HUES6 (cell line): ENCODE results near the gene MAT2A.
A peak's percentile ranks its signal among the peaks of the same experiment; 100 is the strongest.
"Not testable (repeated sequence)": the region's sequence is repeated elsewhere in the genome, so short reads cannot be mapped to it uniquely, and the experiment has no call there.

Experiments used
- H3K27ac ChIP-seq: 2 replicates; pipeline ENCODE4 v1.7.0; 2013; ENCODE audit warnings: low read depth, mild to moderate bottlenecking, low read length, inconsistent platforms
- H3K27me3 ChIP-seq: 2 replicates; pipeline ENCODE4 v1.6.1; 2013; ENCODE audit warnings: low read length; ENCODE audit not compliant: control insufficient read depth, insufficient read depth
- H3K36me3 ChIP-seq: 2 replicates; pipeline ENCODE4 v1.6.1; 2013; ENCODE audit warnings: low read length; ENCODE audit not compliant: control insufficient read depth, insufficient read depth
- H3K4me1 ChIP-seq: 2 replicates; pipeline ENCODE4 v1.6.1; 2013; ENCODE audit warnings: low read length; ENCODE audit not compliant: control insufficient read depth, insufficient read depth
- H3K4me3 ChIP-seq: 2 replicates; pipeline ENCODE4 v1.5.1; 2013; ENCODE audit warnings: low read depth, low read length
- H3K9ac ChIP-seq: one replicate; pipeline ENCODE4 v1.6.1; 2013; ENCODE audit warnings: mild to moderate bottlenecking, low read length
- H3K9me3 ChIP-seq: 2 replicates; pipeline ENCODE4 v1.6.1; 2013; ENCODE audit warnings: low read depth, low read length; ENCODE audit not compliant: control insufficient read depth, insufficient read depth

Gene MAT2A

GRCh38 chr2:85584354-85584856, 45.4 kb downstream of the MAT2A start, which contains the start of gene VAMP5:
VAMP5 (plus strand) TSS chr2:85584431; CDS start chr2:85584491, 60 bp downstream.
- H3K9ac ChIP-seq: peak within 1 kb of the TSS; percentile 49
- H3K9me3 ChIP-seq: no peaks in the 10 kb centered on the region
- peaks cover 13% of the 10 kb centered on the region for H3K36me3 ChIP-seq
- peaks cover 26% of the 10 kb centered on the region for H3K4me1 ChIP-seq
- peak within 1 kb of the TSS; percentile 60 for H3K4me3 ChIP-seq
- H3K27me3 ChIP-seq: peaks cover 17% of the 10 kb centered on the region; the same call in 1 of the 2 replicates
- H3K27ac ChIP-seq: peak within 1 kb of the TSS; percentile 41; the same call in 1 of the 2 replicates

DNA sequence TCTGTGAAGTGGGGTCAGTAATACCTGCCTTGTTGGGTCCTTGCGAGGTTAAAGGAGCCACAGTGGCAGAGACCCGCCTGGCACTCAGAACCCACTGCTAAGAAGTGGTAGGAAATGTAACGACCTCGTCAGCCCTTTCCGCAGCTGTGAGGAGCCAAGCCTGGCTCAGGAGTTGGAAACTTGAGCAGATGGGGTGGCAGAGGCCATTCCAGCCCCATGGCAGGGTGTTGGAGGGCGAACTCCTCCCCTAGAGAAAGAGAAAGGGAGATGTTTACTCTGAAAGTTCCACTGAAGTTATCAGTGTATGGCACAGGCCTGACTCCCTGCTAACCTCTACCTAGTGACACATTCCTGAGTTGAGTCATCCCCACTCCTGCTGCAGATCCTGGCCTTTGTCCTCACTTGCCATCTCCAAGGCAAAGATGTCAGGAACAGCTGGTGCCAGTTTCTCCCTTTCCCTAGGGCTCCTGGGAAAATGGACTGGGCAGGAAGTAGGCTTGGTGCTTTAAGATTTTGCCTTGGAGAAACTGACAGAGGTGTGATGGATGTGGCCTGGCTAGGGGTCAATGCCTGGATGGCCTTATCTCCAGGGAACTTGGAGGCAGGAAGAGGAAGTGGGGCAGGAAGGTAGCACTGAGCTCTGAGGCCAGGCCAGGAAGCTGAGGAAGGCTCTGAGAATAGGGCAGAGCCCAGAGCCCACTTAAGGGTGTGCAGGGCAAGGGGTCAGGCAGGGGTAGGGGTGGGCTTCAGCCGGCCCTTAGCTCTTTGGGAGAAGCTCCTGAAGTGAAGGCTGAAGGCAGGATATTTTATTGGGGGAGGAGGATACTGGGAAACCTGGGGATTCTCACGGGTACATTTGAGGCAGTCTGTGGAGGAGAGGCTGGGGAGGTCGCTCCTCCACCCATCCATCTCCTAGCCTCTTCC, 46.2 kb downstream of the MAT2A start:
- H3K27me3 ChIP-seq: peaks cover 17% of the 10 kb centered on the region; the same call in 1 of the 2 replicates
- H3K9me3 ChIP-seq: no peaks in the 10 kb centered on the region
- peak overlapping the region; percentile 41; the same call in 1 of the 2 replicates for H3K27ac ChIP-seq
- H3K9ac ChIP-seq: peak overlapping the region; percentile 49
- peaks cover 13% of the 10 kb centered on the region for H3K36me3 ChIP-seq
- peaks cover 19% of the 10 kb centered on the region for H3K4me1 ChIP-seq
- peak overlapping the region; percentile 60 for H3K4me3 ChIP-seq

DNA sequence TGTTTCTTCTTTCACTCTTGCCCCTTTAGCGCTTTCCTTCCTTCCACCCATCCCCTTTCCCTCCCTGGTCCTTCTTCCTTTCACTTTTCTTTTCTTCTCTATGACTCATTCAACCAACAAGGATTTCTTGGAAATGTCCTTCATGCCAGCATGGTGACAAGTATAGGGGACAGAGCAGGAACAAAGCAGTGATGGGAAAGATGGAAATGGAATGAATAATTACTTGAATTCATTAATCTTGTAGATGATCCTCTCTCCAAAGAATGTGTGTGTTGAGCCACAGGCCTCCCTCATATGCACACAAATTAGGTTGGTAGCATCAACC, 46.8 kb downstream of the MAT2A start:
- Histone ChIP-seq H3K36me3 (peaks cover 13% of the 10 kb centered on the region), H3K9me3 (no peaks in the 10 kb centered on the region), H3K27ac (no peak overlapping the region), H3K4me3 (no peak overlapping the region), H3K27me3 (peaks cover 17% of the 10 kb centered on the region; the same call in 1 of the 2 replicates), H3K9ac (no peak overlapping the region), H3K4me1 (peaks cover 16% of the 10 kb centered on the region)

GRCh38 chr2:85588236-85588635, 49.3 kb downstream of the MAT2A start:
- Histone ChIP-seq H3K36me3 (no peaks in the 10 kb centered on the region; the same call in 1 of the 2 replicates), H3K4me3 (no peak overlapping the region), H3K27me3 (peaks cover 17% of the 10 kb centered on the region; the same call in 1 of the 2 replicates), H3K4me1 (peaks cover 16% of the 10 kb centered on the region), H3K27ac (no peak overlapping the region), H3K9me3 (no peaks in the 10 kb centered on the region), H3K9ac (no peak overlapping the region)

DNA sequence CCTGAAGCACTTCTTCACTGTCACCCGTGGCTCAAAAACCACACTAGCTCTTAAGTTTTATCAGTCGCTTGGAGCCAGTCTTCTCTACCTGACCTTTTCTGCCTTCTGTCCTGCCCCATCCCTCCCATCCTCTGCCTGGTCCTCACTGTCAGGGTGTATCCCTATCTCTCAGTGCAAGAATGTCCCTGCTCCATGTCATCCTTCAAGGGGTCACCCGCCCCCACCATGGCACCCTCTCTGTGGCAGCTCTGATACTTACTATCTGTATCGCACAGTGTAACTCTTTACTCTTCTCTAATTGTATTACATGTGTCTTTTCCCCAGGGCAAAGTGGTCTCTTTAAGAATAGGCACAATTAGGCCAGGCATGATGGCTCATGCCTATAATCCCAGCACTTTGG, 49.7 kb downstream of the MAT2A start:
- H3K9me3 ChIP-seq: no peaks in the 10 kb centered on the region
- no peak overlapping the region for H3K9ac ChIP-seq
- H3K36me3 ChIP-seq: no peaks in the 10 kb centered on the region; the same call in 1 of the 2 replicates
- H3K27ac ChIP-seq: no peak overlapping the region
- peaks cover 16% of the 10 kb centered on the region for H3K4me1 ChIP-seq
- H3K4me3 ChIP-seq: no peak overlapping the region
- H3K27me3 ChIP-seq: peaks cover 16% of the 10 kb centered on the region; the same call in 1 of the 2 replicates

GRCh38 chr2:85589181-85589580, 50.2 kb downstream of the MAT2A start:
- no peaks in the 10 kb centered on the region for H3K9me3 ChIP-seq
- peaks cover 16% of the 10 kb centered on the region for H3K4me1 ChIP-seq
- no peak overlapping the region for H3K9ac ChIP-seq
- no peak overlapping the region for H3K4me3 ChIP-seq
- H3K27ac ChIP-seq: no peak overlapping the region
- H3K36me3 ChIP-seq: no peaks in the 10 kb centered on the region
- peaks cover 10% of the 10 kb centered on the region; the same call in 1 of the 2 replicates for H3K27me3 ChIP-seq

DNA sequence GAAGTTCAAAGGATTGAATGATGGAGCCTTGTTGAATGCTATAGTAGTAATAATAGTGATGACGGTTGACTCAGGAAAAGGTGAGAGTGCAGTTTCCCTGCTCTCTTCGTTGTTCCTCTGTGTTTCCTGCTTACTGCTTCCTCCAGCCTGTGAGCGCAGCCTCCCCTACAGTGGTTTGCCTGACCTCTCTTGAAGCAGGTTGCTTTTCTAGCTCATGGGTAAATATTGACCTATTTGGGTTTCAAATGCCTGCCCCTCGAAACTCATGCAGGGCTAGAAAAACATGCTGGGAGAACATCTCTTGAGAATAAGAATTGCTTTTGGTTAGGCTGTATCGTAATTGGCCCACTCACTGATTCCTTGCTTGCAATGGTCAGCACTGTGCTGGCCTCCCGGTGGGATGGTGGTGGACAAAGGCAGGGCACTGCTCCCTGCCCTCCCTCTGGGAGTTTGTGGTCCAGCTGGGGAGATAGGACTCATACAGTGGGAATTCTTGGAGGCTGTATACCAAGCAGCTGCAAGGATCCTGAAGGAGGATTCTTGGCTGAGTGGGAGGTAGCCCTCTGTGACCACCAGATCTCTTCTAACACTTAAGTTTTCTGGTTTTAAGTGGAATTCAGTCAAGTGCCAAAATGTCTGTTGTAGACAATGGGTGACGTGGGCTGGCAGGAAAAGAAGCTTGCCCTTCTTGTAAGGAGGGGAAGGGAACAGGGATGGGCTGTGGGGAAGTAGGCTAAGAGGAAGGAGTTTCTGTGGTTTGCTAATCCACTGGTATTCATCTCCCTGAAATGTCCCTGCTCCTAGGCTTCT, 51.2 kb downstream of the MAT2A start:
- no peak overlapping the region for H3K27ac ChIP-seq
- no peaks in the 10 kb centered on the region for H3K36me3 ChIP-seq
- H3K9me3 ChIP-seq: no peaks in the 10 kb centered on the region
- peaks cover 1% of the 10 kb centered on the region; the same call in 1 of the 2 replicates for H3K27me3 ChIP-seq
- H3K9ac ChIP-seq: no peak overlapping the region
- H3K4me3 ChIP-seq: no peak overlapping the region
- peaks cover 8% of the 10 kb centered on the region for H3K4me1 ChIP-seq

DNA sequence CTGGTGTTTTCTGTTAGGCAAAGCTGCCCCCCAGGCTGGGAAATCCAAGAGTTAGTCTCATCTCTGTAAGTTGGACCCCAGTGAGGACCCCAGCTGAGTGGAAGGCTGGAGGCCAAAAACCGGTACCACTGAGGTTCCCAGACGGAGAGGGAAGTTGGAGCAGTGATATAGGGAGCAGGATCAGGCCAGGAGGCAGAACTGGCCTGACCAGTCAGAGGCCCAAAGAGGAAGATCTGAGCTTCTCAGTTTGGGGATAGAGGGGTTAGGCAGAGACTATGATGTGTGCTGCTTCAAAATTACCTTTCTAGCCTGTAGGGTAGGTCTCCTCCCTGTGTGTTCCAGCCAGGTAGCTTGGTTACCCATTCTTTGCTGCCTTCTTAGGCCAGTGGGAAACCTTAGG, 52.0 kb downstream of the MAT2A start:
- peaks cover under 1% of the 10 kb centered on the region; the same call in 1 of the 2 replicates for H3K4me1 ChIP-seq
- no peaks in the 10 kb centered on the region for H3K9me3 ChIP-seq
- no peak overlapping the region for H3K27ac ChIP-seq
- H3K27me3 ChIP-seq: no peaks in the 10 kb centered on the region; the same call in 1 of the 2 replicates
- no peak overlapping the region for H3K4me3 ChIP-seq
- no peaks in the 10 kb centered on the region for H3K36me3 ChIP-seq
- no peak overlapping the region for H3K9ac ChIP-seq

DNA sequence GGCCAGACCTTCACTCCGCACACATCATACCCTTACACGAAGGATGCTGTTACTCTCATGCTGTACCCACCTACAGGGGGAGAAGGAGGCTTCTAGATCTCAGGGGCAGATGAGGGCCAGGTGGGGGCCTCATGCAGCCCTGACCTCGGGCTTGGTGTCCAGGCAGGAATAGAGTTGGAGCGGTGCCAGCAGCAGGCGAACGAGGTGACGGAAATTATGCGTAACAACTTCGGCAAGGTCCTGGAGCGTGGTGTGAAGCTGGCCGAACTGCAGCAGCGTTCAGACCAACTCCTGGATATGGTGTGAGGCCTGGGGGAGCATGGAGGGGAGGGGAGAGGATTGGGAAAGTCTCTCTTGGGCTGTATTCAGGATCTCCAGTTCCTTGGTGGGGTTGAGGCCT, 52.6 kb downstream of the MAT2A start:
- peaks cover under 1% of the 10 kb centered on the region for H3K36me3 ChIP-seq
- H3K4me3 ChIP-seq: no peak overlapping the region
- no peak overlapping the region for H3K9ac ChIP-seq
- no peak overlapping the region for H3K27ac ChIP-seq
- H3K27me3 ChIP-seq: no peaks in the 10 kb centered on the region
- no peaks in the 10 kb centered on the region; the same call in 1 of the 2 replicates for H3K4me1 ChIP-seq
- no peaks in the 10 kb centered on the region for H3K9me3 ChIP-seq

- not testable (repeated sequence) for H3K27ac ChIP-seq, H3K9ac ChIP-seq, H3K4me3 ChIP-seq, H3K36me3 ChIP-seq, H3K4me1 ChIP-seq, H3K9me3 ChIP-seq, H3K27me3 ChIP-seq
Measured at GRCh38 chr2:85592299-85592698, 53.3 kb downstream of the MAT2A start.
